Measurements from ENCODE around the gene SCAP. TPM values are rescaled to one million over a fixed set of nuclear protein-coding genes. Genes with fewer than 3 reads are reported as not detected.

SCAP gene
- polyA plus RNA-seq, 3 donors = 83.3 to 95.2 (median 93.1) TPM

DNA sequence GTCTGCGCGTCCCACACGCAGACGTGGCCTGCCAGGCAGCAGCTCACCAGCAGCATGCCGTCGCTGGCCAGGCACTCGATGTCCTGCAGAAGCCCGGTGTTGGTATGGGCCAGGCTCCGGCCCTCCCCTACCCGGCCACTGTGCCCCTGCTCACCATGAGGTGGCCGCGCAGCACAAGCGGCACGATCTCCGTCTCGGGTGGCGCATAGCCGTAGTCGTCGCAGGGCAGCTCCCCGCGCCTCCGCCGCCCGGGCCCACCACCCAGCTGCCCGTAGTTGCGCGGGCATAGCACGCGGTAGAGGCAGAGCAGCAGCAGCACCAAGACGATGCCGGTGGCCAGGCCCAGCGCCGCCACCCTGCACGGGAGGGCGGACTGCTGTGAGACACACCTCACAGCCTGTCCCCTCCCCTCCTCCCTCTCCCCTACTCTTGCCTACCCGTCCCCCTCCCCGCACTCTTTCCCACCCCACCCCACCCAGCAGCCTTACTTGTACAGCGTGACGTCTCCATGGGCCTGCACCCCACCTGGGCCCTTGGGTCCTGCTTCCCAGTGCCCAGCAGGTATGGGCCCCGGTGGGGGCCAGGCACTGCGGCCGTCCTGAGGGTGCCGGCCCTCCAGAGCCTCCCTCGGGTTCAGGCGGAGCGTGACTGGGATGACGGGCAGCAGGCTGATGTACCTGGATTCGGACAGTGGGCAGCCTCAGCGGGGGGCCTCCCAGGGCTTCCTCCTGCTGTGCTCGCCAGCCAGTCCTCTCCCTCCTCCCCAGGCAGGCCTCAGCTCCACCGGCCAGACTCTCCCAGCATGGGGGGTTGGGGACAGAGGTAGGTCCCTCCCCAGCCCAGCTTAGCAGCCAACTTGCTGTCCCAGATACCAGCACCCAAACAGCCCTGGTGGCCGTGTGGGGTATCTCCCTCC, 57.3 kb downstream of the SCAP start:
- no peak for DNase-seq

DNA sequence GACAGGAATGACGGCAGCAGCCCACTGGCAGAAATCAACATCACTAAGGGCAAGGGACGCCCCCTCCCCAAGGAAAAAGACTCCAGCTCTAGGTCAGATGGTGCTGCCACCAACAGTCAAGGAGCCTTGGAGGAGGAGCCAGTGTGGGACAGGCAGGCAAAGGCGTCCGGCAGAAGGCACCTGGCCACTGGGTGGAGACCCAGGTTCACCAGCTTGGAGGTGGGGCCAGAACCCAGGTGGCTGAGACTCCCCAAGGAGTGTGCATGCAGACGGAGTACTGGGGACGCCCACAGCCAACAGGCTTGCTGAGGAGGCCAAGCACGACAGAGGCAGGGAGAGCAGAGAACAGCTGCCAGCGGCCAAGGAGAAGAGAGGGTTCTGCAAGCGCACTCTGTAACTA, 59.7 kb downstream of the SCAP start:
- no peak for DNase-seq

DNA sequence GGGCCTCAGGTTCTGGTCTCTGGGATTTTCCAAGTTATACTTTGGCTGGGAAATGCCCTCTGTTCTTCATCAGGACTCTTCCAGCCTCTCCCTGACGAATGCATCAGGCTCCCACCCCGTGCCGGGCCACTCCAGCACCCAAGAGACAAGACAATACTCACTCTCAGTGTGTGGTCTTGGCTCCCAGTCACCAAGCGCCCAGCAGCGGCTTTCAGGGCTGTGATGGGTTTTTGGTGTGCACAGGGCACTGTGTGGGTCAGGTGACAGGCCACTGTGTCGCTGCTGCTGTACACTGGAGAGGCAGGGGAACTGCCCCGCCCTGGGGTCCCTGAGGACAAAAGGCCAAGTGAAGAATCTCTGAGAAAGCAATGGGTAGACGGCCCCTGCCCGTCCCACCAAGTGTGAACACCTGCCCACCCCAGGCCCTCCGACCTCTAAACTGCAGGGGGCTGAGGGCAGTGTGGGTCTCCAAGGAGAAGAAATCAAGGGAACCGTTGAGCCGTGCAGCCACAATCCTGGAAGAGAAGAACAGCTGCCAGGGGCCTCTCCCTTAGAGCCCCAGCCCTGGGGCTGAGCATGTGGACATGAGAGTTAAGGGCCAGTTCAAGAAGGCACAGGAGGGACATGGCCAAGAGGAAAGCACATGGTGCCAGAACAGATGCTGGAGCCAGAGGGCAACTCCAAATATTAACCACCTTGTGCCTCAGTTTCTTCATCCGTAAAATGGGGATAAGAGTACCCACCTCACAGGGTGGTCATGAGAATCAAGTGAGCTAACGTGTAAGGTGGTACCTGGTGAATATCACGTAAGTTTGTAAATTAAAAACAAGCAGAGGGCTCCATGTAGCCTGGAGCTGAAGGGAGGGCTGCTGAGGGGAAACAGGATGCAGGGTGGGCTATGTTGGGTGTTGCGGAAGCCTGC, 60.8 kb downstream of the SCAP start:
- DNase-seq = no peak

DNA sequence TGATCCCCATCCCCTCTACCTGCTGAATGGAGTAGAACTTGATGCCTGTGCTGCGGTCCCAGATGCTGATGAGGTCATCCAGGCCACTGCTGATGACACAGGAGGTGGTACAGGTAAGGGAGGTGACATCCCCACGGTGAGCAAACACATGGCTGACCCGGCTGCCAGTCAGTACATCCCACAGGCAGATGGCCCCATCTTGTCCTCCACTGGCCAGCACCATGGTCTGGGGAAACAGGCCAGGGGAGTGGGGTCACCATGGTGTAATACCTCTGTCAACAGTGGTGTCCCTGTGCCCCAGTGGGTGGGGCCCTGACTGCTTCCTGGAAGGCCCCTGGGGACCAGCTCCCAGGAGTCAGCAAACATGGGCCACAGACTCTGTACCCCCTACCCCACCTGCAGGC, 61.6 kb downstream of the SCAP start:
- no peak for DNase-seq

DNA sequence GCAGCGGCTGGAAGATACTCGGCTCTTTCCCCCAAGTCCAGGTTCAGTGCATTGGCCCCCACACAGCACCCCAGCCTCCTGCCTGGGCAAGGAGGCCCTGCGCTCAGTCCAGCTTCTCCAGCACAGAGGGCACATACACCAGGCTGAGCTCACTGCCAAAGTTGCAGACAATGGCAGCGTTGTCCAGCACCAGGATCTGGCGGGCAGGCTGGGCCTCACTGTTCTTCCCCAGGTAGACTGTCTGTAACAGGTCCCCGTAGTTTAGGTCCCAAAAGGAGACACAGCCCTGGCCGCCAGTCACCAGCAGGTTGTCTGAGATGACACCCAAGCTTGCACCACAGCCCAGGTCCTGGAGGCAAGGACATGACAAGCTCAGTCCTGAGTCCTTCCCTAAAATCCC, 62.0 kb downstream of the SCAP start:
- DNase-seq = no peak

DNA sequence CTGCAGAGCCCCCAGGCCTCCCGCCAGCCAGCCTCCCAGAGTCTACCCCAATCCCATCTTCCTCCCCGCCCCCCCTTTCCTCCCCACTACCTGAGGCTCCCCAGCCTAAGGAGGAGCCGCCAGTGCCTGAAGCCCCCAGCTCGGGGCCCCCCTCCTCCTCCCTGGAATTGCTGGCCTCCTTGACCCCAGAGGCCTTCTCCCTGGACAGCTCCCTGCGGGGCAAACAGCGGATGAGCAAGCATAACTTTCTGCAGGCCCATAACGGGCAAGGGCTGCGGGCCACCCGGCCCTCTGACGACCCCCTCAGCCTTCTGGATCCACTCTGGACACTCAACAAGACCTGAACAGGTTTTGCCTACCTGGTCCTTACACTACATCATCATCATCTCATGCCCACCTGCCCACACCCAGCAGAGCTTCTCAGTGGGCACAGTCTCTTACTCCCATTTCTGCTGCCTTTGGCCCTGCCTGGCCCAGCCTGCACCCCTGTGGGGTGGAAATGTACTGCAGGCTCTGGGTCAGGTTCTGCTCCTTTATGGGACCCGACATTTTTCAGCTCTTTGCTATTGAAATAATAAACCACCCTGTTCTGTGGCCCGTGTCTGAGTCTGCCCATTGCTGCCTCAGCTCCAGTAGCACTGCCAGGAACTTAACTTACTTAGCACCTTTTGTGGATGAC, 62.8 kb downstream of the SCAP start:
- DNase-seq = no peak

DNA sequence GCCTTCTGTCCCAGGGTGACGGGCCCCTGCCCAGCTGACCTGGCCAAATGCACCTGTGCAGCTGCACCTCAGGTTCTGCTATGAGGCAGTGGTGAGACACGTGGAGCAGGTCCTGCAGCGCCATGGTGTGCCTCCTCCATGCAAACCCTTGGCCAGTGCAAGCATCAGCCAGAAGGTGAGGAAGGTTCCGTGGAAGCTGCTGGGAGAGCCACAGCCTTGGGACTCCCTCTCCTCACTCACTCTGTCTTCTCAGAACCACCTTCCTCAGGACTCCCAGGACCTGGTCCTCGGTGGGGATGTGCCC, 63.3 kb downstream of the SCAP start:
- no peak for DNase-seq

DNA sequence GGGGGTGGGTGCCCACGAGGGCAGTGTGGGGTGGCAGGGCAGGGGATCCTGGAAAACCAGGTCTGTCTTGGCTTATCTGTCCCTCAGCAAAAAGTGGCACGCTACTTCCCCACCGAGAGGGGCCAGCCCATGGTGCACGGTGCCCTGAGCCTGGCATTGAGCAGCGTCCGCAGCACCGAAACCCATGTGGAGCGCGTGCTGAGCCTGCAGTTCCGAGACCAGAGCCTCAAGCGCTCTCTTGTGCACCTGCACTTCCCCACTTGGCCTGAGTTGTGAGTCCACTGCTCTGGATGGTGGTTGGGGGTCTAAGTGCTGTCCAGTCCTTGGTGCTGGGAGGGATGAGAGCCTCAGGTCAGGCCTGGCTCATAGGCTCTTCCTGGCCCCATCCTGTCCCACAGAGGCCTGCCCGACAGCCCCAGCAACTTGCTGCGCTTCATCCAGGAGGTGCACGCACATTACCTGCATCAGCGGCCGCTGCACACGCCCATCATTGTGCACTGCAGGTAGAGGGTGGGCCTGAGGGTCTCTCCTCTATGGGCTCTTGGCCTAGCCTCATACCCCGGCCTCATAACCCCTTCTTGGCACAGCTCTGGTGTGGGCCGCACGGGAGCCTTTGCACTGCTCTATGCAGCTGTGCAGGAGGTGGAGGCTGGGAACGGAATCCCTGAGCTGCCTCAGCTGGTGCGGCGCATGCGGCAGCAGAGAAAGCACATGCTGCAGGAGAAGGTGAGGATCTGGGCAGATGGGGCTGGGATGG, 63.9 kb downstream of the SCAP start:
- no peak for DNase-seq

DNA sequence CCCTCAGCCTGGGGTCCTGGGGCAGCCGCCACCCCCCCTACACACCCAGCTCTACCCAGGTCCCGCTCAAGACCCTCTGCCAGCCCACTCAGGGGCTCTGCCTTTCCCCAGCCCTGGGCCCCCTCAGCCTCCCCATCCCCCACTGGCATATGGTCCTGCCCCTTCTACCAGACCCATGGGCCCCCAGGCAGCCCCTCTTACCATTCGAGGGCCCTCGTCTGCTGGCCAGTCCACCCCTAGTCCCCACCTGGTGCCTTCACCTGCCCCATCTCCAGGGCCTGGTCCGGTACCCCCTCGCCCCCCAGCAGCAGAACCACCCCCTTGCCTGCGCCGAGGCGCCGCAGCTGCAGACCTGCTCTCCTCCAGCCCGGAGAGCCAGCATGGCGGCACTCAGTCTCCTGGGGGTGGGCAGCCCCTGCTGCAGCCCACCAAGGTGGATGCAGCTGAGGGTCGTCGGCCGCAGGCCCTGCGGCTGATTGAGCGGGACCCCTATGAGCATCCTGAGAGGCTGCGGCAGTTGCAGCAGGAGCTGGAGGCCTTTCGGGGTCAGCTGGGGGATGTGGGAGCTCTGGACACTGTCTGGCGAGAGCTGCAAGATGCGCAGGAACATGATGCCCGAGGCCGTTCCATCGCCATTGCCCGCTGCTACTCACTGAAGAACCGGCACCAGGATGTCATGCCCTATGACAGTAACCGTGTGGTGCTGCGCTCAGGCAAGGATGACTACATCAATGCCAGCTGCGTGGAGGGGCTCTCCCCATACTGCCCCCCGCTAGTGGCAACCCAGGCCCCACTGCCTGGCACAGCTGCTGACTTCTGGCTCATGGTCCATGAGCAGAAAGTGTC, 64.7 kb downstream of the SCAP start:
- no peak for DNase-seq

DNA sequence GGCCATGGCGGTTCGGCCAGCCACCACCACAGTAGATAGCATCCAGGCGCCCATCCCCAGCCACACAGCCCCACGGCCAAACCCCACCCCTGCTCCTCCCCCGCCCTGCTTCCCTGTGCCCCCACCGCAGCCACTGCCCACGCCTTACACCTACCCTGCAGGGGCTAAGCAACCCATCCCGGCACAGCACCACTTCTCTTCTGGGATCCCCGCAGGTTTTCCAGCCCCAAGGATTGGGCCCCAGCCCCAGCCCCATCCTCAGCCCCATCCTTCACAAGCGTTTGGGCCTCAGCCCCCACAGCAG, 65.4 kb downstream of the SCAP start:
- DNase-seq = no peak

DNA sequence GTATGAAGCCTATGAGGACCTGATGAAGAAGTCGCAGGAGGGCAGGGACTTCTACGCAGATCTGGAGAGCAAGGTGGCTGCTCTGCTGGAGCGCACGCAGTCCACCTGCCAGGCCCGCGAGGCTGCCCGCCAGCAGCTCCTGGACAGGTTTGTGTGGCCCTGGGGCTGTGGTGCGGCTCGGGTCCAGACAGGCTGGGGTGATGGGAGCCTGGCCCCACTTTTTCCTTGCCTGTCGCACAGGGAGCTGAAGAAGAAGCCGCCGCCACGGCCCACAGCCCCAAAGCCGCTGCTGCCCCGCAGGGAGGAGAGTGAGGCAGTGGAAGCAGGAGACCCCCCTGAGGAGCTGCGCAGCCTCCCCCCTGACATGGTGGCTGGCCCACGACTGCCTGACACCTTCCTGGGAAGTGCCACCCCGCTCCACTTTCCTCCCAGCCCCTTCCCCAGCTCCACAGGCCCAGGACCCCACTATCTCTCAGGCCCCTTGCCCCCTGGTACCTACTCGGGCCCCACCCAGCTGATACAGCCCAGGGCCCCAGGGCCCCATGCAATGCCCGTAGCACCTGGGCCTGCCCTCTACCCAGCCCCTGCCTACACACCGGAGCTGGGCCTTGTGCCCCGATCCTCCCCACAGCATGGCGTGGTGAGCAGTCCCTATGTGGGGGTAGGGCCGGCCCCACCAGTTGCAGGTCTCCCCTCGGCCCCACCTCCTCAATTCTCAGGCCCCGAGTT, 65.9 kb downstream of the SCAP start:
- DNase-seq = no peak

DNA sequence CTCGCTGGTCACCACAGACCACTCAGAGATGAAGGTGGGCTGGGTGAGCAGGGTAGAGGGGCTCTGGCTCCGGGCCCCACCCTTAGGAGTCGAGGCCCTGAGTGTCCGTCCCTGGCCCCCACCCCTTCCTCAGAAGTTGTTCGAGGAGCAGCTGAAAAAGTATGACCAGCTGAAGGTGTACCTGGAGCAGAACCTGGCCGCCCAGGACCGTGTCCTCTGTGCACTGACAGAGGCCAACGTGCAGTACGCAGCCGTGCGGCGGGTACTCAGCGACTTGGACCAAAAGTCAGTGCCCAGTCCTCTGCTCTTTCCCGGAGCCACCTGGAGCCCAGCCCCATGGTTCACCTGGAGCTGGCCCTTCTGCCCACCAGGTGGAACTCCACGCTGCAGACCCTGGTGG, 66.5 kb downstream of the SCAP start:
- no peak for DNase-seq

DNA sequence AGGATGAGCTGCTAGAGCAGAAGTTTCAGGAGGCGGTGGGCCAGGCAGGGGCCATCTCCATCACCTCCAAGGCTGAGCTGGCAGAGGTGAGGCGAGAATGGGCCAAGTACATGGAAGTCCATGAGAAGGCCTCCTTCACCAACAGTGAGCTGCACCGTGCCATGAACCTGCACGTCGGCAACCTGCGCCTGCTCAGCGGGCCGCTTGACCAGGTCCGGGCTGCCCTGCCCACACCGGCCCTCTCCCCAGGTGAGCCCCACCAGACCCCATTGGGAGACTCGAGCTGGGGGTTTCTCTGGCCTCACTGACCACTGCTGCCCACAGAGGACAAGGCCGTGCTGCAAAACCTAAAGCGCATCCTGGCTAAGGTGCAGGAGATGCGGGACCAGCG, 66.9 kb downstream of the SCAP start:
- no peak for DNase-seq

DNA sequence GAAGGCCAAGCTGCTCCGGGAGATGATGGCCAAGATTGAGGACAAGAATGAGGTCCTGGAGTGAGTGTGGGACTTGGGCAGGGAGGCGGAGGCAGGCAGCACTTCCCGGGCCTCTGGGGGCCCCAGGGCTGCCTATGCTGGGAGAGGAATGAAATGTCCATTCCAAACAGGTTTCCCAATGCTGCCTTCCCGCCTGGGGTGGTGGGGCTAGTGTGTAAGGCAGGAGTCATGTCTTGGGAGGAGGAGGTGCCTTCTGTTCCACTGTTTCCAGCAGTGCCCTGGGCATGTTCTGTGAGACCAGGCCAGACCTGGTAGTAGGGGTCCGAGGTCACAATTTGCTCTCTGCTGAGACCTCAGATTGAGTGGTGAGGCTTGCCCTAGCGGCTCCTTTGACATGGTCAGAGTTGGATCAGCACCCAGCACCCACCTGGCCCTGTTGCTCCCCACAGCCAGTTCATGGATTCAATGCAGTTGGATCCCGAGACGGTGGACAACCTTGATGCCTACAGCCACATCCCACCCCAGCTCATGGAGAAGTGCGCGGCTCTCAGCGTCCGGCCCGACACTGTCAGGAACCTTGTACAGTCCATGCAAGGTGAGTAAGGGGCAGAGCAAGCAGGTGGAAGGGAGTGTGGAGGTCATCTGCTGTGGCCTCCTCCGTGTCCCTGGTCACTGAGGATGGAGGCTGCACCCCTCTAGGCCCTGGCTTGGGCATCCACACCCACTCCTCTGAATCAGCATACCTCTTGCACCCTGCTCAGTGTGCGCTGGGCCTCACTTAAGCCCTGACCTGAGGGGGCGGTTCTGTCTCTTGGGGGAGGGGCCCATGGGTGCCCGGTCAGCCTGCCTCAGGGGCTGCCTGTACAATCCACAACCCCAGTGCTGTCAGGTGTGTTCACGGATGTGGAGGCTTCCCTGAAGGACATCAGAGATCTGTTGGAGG, 67.6 kb downstream of the SCAP start:
- no peak for DNase-seq

DNA sequence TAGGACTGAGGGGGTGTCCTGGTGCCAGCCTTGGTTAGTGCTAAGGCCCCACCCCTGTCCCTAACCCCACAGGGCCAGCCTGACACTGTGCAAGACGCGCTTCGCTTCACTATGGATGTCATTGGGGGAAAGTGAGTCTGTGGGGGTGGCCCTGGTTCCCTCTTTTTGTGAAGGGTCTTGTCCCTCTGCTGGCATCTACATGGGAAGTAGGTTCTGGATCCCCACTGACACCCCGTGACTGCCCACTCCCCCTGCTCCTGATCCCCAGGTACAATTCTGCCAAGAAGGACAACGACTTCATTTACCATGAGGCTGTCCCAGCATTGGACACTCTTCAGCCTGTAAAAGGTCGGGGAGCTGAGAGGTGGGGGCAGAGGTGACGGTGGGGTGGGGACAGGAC, 68.5 kb downstream of the SCAP start:
- DNase-seq = no peak

DNA sequence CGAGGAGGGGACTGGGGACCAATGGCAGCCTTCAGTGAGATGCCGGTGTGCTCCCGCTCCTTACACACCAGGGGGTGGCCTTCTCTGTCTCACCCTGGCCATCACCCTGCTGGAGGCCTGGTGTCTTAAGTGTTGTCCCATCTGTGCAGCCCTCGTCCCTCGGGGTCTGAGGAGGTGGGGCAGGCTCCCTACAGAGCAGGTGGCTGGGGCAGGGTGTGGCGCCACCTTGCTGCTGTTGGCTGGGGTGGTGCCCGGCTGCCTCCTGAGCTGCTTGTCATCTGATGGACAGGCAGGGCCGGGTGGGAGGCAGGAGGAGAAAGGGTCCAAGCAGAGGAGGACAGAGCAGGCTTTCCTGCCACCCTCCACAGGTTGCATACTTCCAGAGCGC, 69.0 kb downstream of the SCAP start:
- DNase-seq = no peak

DNA sequence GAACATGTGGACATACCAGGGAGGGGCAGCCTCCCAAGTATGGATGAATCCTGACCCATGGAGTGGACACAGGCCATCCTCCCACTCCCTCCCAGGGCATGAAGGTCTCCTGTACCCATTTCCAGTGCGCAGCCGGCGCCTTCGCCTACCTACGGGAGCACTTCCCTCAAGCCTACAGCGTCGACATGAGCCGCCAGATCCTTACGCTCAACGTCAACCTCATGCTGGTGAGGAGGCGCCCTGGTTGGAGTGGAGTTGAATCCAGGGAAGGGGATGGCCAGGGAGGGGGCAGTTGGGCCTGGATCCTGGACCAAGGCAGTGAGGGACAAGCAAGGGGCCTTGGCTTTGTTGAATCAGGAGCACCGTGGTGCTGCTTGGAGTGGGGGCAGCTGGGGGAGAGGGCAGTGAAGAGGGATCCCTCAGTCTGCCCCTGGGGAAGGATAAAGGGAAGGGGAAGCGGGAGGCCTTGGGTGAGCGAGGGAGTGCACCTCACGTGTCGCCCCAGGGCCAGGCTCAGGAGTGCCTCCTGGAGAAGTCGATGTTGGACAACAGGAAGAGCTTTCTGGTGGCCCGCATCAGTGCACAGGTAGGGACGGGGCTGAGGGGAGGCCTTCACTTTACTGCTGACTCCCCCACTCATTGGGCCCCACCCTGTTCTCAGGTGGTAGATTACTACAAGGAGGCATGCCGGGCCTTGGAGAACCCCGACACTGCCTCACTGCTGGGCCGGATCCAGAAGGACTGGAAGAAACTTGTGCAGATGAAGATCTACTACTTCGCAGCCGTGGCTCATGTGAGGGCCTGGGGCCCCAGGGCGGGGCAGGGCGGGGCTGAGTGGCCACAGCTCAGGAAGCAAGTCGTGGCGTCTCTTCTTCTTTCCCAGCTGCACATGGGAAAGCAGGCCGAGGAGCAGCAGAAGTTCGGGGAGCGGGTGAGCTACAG, 69.7 kb downstream of the SCAP start:
- no peak for DNase-seq

All from renal pelvis (tissue), 4 donors.